WTC11 (cell line): ENCODE results near the gene TACSTD2.

ENCODE experiments used
- CTCF ChIP-seq: fragments of 200-600 bp; IDR thresholded peaks from 2 replicates; pipeline ENCODE4 v1.8.0; 2022; ENCODE audit warnings: antibody characterized with exemption
- NFYB ChIP-seq: sonication (generic); formaldehyde crosslinking; conservative IDR thresholded peaks from 2 replicates; pipeline ENCODE4 v1.8.0; 2022; ENCODE audit warnings: low read depth, missing genetic modification reagents
- ZSCAN18 ChIP-seq: fragments of 250-450 bp; sonication (Bioruptor Pico); IDR thresholded peaks from 2 replicates; pipeline ENCODE4 v2.1.2; 2022; ENCODE audit warnings: mild to moderate bottlenecking, moderate library complexity

- TF ChIP-seq ZSCAN18 (CRISPR knock-in tag) (no peak), CTCF (no peak), NFYB (CRISPR knock-in tag) (no peak)
These were observed 37.5 kb downstream of the TACSTD2 start for GRCh38 chr1:58539553-58539952.
